ENCODE data around the gene RHBDL2. TPM values are rescaled to one million over a fixed set of nuclear protein-coding genes. Genes with fewer than 3 reads are reported as not detected.

The RHBDL2 gene
- polyA plus RNA-seq, 3 donors, result 0.08 TPM; not detected in 2

GRCh38 chr1:38941093-38941492 is 537 bp downstream of the RHBDL2 start:
- DNase-seq, result no peak
- Histone ChIP-seq H3K4me2 (replicated peaks; ENCODE audit: extremely low read depth, low read length, poor library complexity, severe bottlenecking) (no peak overlapping the region), H3K27ac (ENCODE audit: low read depth in 1 of 2, low read length in 2 of 2) (no peak overlapping the region), H3K27me3 (ENCODE audit: control insufficient read depth in 2 of 2, insufficient read depth in 2 of 2, low read length in 2 of 2) (no peaks in the 10 kb centered on the region), H3K9ac (ENCODE audit: insufficient read depth, low read length, poor library complexity, severe bottlenecking) (no peak overlapping the region), H3K36me3 (replicated peaks in 1 of 2; ENCODE audit: control insufficient read depth in 1 of 2, insufficient read depth in 2 of 2, low read length in 2 of 2) (no peaks in the 10 kb centered on the region), H3K4me1 (ENCODE audit: control insufficient read depth in 1 of 2, insufficient read depth in 2 of 2, low read length in 2 of 2) (no peaks in the 10 kb centered on the region), H2AFZ (ENCODE audit: insufficient read depth, low read depth, low read length, poor library complexity, severe bottlenecking) (no peak overlapping the region), H3K4me3 (replicated peaks in 1 of 3; ENCODE audit: low read depth in 2 of 3, low read length in 3 of 3) (no peak overlapping the region), H3K79me2 (ENCODE audit: insufficient read depth, low read length) (no peaks in the 10 kb centered on the region), H3K9me3 (replicated peaks in 1 of 2; ENCODE audit: control insufficient read depth in 1 of 2, insufficient read depth in 1 of 2, low read length in 2 of 2) (no peaks in the 10 kb centered on the region), H4K20me1 (ENCODE audit: insufficient read depth, low read length) (no peaks in the 10 kb centered on the region)
- Mint-ChIP-seq H3K27me3 (ENCODE audit: low read depth in 3 of 3) (peaks cover 3 to 13% (median 7%) of the 10 kb centered on the region in 3 donors), H3K9me3 (peaks cover 0 to 3% (median 0%) of the 10 kb centered on the region in 7 donors), H3K4me1 (no peaks in the 10 kb centered on the region), H3K36me3 (no peaks in the 10 kb centered on the region), H3K27ac (peak overlapping the region in 1 of 7 donors; percentile 50), H3K4me3 (no peak overlapping the region)
- 80% methylated on average over 1 of the region's 4 CpGs for WGBS (ENCODE audit: insufficient coverage)
- intact Hi-C loops (cut with micrococcal nuclease), result no loop called here
- TF ChIP-seq CTCF (IDR thresholded peaks at IDR 0.05), result no peak

- no peaks in the 10 kb centered on the region for H3K36me3 ChIP-seq (replicated peaks in 1 of 2; ENCODE audit: control insufficient read depth in 1 of 2, insufficient read depth in 2 of 2, low read length in 2 of 2)
- H3K27me3 ChIP-seq (ENCODE audit: control insufficient read depth in 2 of 2, insufficient read depth in 2 of 2, low read length in 2 of 2), result no peaks in the 10 kb centered on the region
- Mint-ChIP-seq H3K27me3 (ENCODE audit: low read depth in 3 of 3) (peaks cover 6 to 13% (median 8%) of the 10 kb centered on the region in 3 donors), H3K4me3 (no peak overlapping the region), H3K27ac (no peak overlapping the region), H3K4me1 (no peaks in the 10 kb centered on the region), H3K36me3 (no peaks in the 10 kb centered on the region), H3K9me3 (peaks cover 0 to 3% (median 0%) of the 10 kb centered on the region in 7 donors)
- H4K20me1 ChIP-seq (ENCODE audit: insufficient read depth, low read length), result no peaks in the 10 kb centered on the region
- intact Hi-C loops (cut with micrococcal nuclease), result no loop called here
- no peaks in the 10 kb centered on the region for H3K4me1 ChIP-seq (ENCODE audit: control insufficient read depth in 1 of 2, insufficient read depth in 2 of 2, low read length in 2 of 2)
- H2AFZ ChIP-seq (ENCODE audit: insufficient read depth, low read depth, low read length, poor library complexity, severe bottlenecking), result no peak overlapping the region
- no peaks in the 10 kb centered on the region for H3K79me2 ChIP-seq (ENCODE audit: insufficient read depth, low read length)
- no peak for DNase-seq
- H3K4me3 ChIP-seq (replicated peaks in 1 of 3; ENCODE audit: low read depth in 2 of 3, low read length in 3 of 3), result no peak overlapping the region
- no peak overlapping the region for H3K9ac ChIP-seq (ENCODE audit: insufficient read depth, low read length, poor library complexity, severe bottlenecking)
- H3K9me3 ChIP-seq (replicated peaks in 1 of 2; ENCODE audit: control insufficient read depth in 1 of 2, insufficient read depth in 1 of 2, low read length in 2 of 2), result no peaks in the 10 kb centered on the region
- H3K27ac ChIP-seq (ENCODE audit: low read depth in 1 of 2, low read length in 2 of 2), result no peak overlapping the region
- WGBS (ENCODE audit: insufficient coverage), result 93% methylated on average over 3 of the region's 9 CpGs
- no peak overlapping the region for H3K4me2 ChIP-seq (replicated peaks; ENCODE audit: extremely low read depth, low read length, poor library complexity, severe bottlenecking)
- no peak for TF ChIP-seq CTCF (IDR thresholded peaks at IDR 0.05)
Measured at GRCh38 chr1:38940339-38941047, 1.1 kb downstream of the RHBDL2 start.

Measured in CD14-positive monocyte (primary cell).